ENCODE data around the gene PRPH2.
A peak's percentile ranks its signal among the peaks of the same experiment; 100 is the strongest.

The PRPH2 gene

DNA sequence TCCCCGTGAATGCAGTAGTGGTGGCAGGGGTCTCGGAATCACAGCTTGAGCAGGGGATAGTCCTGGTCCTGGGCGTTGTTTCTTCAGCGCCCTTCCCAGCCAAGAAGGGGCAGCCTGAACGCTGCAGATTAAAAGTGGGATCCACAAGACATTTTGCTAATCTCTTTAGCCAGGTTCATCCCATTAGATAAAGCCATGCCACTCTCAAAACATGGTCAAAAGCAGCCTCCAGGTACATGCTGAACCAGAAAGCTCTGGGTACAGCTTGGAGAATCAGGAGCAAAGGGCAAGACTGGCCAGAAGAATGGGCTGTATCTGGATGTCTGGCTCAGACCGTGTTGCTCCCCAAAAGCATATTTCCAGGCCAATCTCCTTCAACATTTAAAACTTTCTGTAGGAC, at the start of gene PRPH2:
TSS of gene PRPH2 (minus strand) at position 101 of the 400 bp plus-strand sequence. CDS start 263 bp downstream, outside the sequence.
- DNase-seq (ENCODE audit: low spot score): no peak

- no peak for DNase-seq (ENCODE audit: low spot score)
Observed at GRCh38 chr6:42771741-42772100, 49.3 kb upstream of the PRPH2 start.

- no peak for DNase-seq (ENCODE audit: low spot score)
Observed at GRCh38 chr6:42769836-42770235, 47.4 kb upstream of the PRPH2 start.

- DNase-seq (ENCODE audit: low spot score): no peak
Observed at GRCh38 chr6:42769051-42769450, 46.7 kb upstream of the PRPH2 start.

DNA sequence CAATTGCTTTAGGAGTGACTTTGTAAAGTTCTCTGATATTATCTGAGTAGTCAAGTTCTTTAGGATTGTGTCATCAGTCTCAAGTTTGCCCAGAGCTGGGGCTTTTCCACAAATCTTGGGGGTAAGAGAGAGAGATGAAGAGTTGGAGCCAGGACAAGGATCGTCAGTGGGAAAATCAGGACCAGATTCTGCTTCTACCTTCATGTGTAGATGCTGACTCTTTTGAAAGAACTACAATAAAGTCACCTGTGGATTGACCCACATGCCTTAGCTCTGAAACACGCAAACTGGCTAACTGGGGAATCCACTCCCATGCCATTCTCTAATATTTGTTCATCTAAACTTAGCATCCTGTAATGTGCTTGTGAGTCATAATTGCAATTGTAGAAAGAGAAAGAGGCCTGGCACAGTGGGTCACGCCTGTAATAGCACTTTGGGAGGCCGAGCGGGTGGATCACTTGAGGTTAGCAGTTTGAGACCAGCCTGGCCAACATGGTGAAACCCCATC, 43.8 kb upstream of the PRPH2 start:
- peak; percentile 83 for DNase-seq (ENCODE audit: low spot score)

DNA sequence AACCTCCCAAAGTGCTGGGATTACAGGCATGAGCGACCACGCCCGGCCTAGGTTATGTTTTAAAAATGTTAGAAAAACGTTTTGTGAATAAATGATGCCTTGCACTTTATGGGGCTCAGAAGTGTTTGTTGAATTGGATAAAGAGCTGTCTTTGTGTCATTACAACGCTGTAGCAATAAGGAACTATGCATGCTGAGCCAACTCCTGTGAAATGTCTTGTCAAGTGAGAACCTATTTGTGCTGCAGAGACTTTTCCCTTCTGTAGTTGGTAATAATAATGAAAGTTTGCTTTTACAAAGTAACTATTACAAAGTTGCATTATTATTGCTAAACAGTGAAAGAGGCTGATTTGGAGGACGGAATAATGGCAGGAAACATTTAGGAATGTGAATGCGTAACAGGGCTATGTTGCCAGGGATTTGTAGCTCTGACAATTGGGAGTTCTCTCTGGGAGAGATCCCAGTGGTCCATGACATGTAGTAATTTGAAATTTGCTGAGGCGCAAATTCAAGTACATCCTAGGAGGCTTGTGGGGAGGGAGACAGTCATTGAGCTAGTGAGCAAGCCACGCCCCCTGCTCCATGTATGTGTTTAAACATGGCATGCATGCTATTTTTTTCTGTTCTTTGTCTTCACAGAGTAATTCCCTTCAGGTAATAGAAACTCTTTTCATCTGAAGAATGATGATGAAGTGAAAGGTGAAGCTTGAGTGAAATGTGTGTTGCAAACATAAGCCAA, 42.7 kb upstream of the PRPH2 start:
- no peak for DNase-seq (ENCODE audit: low spot score)

- DNase-seq (ENCODE audit: low spot score): no peak
Observed at GRCh38 chr6:42762950-42763349, 40.6 kb upstream of the PRPH2 start.

- DNase-seq (ENCODE audit: low spot score): no peak
Observed at GRCh38 chr6:42762426-42762859, 40.0 kb upstream of the PRPH2 start.

GRCh38 chr6:42761287-42762067, 39.1 kb upstream of the PRPH2 start:
- no peak for DNase-seq (ENCODE audit: low spot score)

DNA sequence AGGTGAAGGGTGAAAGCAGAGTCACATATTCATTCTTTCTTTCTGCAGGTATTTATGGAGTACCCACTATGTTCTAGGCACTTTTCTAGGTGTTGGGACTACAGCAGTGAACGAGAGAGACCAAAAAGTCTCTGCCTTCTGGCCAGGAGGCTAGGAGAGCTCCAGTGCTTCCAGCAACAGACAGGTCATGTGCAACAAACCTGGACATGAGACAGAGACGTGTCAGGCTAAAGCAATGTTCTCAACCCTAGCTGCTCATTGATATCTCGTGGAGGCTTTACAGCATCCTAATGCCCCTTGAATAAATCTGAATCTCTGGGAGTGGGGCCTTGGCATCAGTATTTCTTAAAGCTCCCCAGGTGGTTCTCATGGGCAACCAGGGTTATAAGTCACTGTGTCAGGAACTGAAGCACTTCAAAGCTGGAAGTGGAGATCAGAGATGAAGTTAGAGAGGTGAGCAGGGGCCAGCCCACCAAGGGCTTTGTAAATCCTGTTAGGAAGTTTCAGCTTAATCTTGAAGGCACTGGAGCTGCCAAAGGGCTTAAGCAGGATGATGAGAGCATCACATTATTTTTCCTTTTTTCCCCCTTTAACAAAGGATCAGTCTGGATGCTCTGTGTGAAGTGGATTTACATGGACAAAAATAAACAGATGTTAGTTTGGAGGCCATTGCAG, 36.5 kb upstream of the PRPH2 start:
- DNase-seq (ENCODE audit: low spot score): no peak

DNA sequence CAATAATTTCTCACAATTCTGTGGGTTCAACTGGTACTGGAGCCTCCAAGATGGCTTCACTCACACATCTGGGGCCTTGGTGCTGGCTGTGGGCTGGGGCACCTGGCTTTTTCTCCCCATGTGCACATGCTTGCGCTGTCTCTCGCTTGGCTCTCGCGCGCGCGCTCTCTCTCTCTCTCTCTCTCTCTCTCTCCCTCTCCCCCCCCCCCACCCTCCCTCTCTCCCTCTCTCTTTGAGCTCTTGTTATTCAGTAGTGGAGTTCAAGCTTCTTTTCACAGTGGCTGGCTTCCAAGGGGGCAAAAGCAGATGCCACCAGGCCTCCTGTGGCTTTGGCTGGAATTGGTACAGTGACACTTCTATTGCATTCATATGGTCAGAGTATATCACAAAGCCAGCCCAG, 34.3 kb upstream of the PRPH2 start:
- DNase-seq (ENCODE audit: low spot score): no peak

DNA sequence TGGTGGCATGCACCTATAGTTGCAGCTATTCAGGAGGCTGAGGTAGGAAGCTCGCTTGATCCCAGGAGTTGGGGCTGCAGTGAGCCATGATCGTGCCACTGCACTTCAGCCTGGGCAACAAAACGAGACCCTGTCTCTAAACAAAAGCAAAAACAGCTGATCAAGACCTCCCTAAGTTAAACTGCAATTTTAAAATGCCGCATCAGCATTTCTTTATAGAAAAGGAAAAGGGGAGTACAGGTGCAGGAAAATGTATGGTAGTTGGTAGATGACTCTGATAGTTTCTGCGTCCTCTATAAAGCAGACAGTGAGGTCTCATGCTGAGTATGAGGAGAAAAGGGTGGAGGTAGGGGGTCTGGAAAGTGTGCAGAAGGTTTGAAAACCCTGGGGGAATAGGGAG, 32.4 kb upstream of the PRPH2 start:
- no peak for DNase-seq (ENCODE audit: low spot score)

DNA sequence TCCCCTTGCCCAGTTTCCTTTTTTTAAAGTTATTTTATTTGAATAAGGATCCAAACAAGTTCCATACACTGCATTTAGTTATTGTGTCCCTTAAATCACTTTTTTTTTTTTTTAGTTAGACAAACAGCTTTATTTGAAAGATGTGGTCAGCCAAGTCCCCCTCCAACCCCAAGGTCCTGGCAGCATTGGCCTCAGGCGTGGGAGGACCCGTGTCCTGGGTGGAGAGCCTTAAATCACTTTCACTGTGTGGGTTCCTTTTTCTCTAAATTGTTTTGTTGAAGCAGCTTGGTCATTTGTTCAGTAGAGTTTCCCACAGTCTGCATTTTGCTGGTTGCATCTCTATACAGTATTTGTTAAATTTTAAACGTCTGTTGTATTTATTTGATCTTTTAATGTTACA, 28.7 kb upstream of the PRPH2 start:
- DNase-seq (ENCODE audit: low spot score): no peak

- no peak for DNase-seq (ENCODE audit: low spot score)
Observed at GRCh38 chr6:42748203-42748898, 26.0 kb upstream of the PRPH2 start.

- peak; percentile 93 for DNase-seq (ENCODE audit: low spot score)
Observed at GRCh38 chr6:42746463-42747391, 24.3 kb upstream of the PRPH2 start.

DNA sequence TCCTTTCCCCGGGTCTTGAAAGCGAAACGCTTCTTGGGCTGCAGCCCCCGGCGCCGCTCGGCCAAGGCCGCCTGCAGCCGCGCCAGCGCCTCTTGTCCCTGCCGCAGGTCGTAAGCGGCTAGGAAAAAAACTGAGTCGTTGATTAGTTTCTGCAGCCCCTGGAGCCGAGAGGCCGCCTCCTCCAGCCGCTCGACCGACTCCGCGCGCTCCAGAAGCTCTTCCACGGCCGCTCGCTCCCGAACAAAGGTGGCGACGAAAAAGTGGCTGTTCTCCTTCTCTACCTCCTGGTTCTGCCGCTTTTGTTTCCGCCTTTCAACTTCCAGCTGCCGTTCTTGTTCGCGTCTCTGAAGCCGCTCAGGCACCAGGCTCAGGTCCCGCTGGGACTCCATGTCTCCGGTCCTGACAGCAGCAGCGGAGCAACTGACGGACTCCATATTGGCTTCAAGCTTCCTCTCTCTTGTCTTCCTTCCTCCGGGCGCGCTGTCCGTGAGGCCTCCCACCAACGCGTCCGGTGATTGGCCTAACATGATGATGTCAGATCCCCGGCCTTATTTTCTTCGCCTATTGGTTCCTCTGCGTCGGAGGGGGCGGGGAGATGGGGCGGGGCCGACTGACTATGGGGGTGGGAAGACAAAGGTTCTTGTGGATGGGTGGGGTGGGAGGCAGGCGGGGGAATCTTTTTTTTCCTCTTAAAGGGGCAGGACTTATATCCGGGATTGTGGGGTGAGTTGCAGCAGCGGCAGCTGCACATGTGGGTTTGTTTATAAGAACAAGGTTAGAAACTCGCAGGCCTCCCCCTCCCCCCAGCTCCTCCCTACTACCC, 23.5 kb upstream of the PRPH2 start, which contains the start of gene TBCC:
TSS of gene TBCC (minus strand) at position 464 of the 823 bp plus-strand sequence. CDS start at position 434, 30 bp downstream.
- DNase-seq (ENCODE audit: low spot score): peak; percentile 98

DNA sequence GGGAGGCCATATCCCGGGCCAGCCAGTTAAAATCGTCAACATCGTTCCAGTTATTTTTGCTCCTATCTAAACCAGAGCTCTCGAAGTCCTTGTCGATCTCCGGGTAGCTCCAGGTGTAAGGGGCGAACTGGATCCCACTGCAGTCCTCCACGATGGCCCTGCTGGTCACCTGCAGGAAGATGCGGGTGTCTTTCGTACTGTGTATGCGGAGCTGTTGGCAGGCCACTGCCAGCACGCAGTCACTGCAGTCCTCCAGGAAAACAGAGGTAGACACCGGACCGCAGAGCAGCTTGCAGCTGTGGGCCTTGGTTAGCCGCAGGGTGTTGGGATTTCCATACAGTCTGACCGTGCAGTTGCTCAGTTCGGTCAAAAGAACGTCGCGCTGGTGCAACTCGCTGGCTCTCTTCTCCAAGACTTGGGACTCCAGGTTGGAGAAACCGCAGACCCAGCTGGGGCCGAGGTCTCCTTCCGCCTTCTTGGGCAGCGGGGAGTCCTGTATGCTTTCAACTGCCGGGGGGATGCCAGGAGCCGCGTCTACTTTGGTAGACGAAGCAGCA, 22.8 kb upstream of the PRPH2 start:
- peak; percentile 36 for DNase-seq (ENCODE audit: low spot score)

GRCh38 chr6:42744351-42744893, 22.0 kb upstream of the PRPH2 start:
- DNase-seq (ENCODE audit: low spot score): peak; percentile 20
